ENCODE measurements around the gene P4HA3.

DNA sequence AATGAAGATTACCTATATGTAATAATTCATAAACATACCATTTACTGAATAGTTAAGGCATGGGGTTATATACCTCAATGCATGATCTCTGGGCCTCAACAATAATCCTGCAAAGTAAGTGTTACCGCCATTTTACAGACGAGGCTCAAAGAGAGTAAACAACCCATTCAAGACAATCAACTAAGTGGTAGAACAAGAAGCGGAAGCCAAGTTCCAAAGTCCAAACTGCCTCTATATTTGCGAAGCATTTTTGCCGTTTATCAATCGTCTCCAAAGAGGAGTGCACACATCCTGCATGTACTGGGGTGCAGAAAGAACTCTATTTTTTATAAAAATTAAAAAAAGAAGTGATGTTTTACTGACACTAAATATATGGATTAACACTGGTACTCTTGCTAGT lies 27.5 kb upstream of the P4HA3 start:
- no peak for TF ChIP-seq EZH2phosphoT487 (IDR thresholded peaks at IDR 0.05; ENCODE audit: borderline replicate concordance, low read length)
- TF ChIP-seq, protein P1, sequence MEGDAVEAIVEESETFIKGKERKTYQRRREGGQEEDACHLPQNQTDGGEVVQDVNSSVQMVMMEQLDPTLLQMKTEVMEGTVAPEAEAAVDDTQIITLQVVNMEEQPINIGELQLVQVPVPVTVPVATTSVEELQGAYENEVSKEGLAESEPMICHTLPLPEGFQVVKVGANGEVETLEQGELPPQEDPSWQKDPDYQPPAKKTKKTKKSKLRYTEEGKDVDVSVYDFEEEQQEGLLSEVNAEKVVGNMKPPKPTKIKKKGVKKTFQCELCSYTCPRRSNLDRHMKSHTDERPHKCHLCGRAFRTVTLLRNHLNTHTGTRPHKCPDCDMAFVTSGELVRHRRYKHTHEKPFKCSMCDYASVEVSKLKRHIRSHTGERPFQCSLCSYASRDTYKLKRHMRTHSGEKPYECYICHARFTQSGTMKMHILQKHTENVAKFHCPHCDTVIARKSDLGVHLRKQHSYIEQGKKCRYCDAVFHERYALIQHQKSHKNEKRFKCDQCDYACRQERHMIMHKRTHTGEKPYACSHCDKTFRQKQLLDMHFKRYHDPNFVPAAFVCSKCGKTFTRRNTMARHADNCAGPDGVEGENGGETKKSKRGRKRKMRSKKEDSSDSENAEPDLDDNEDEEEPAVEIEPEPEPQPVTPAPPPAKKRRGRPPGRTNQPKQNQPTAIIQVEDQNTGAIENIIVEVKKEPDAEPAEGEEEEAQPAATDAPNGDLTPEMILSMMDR (IDR thresholded peaks at IDR 0.05; ENCODE audit: low read depth, low read length, poor library complexity, severe bottlenecking): no peak

Measured in DOHH2 (cell line).